Stimulated activated naive CD4-positive, alpha-beta T cell treated with Interleukin-2 at 50 U/mL for 16 hours (primary cell): ENCODE measurements around the gene CXADR.

Source experiments
- DNase-seq: peaks from one replicate; lab custom pipeline; 2025; lab: John Stamatoyannopoulos, UW

CXADR gene

GRCh38 chr21:17607684-17608083 is 94.8 kb downstream of the CXADR start:
- no peak for DNase-seq

- no peak for DNase-seq
These were observed 96.8 kb downstream of the CXADR start for GRCh38 chr21:17609681-17610080.

- no peak for DNase-seq
These were observed 98.1 kb downstream of the CXADR start for GRCh38 chr21:17610911-17611310.

GRCh38 chr21:17611414-17612022 is 98.7 kb downstream of the CXADR start:
- DNase-seq, result peak; percentile 80

GRCh38 chr21:17612023-17612564 is 99.3 kb downstream of the CXADR start:
- DNase-seq, result peak; percentile 12

DNA sequence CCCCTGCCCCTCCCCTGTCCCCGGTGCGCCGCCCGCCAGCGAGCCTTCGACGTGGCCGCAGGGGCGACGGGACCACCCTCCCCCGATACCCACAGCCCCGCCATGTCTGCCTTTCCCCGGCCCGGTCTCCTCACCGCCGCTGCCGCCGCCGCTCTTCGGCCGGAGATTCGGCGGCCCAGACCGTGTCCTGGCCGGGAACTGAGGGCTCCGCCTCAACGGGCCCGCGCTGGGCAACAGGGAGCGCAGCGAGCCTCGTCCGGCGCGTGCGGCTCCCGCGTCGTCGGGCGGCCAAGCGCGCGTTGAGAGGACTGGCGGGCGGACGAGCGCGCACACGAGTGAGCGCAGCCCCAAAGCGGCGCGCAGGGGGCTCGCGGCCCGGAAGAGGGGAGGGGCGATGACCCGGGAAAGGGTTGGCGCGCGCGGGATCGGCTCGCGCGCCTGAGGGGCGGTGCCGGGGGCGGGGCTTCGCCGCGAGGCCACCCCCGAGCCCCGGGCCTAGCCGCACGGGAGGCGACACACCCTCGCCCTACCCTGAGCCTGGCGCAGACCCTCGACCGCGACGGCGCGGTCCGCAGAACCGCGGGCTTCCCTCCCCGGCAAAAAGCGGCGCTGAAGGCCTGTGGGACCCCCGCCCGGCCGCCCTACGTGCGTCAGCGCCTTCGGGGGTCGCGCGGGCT is 99.9 kb downstream of the CXADR start, which contains the start of gene BTG3:
Gene BTG3, minus strand, starts transcription at position 337 of the 677 bp plus-strand sequence. CDS start 3,757 bp downstream, outside the sequence.
- DNase-seq, result peak; percentile 74

GRCh38 chr21:17613242-17613676 is 100.4 kb downstream of the CXADR start:
- DNase-seq, result no peak

DNA sequence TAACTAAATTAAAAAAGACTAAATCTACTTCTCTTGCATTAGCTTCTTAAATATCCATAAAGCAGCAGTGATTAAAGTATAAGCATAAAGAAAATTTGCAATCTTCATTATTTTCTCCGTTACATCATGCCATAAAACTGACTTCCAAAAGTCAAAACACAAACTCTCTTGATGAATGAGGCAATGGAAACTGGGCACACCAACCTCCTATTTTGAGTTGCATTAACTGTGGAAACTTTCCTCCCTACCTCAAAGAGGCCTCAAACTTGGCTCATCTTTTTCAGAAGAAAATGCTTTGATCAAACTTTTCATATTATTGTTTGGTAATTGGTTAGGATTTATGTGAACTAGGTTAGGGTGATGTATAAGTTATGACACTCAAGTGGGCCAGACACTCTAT is 104.0 kb downstream of the CXADR start:
- no peak for DNase-seq

DNA sequence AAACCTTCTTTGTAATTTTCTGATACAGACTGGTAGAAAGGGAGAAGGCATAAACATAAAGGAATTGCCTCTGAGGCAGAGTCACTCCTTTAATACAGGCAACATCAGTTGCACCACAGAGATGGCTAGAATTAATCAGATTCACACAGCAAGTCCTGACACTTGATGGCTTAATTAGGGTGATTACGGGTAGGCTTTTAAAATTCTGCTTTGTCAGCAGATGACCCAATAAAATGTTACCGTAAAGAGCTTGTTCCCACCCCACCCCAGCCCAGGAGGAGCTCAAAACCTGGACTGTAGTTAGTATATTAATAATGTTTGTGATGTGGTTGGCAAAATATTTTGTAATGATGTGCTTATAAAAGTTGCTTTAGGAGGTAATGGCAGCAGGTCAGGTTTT is 109.2 kb downstream of the CXADR start:
- no peak for DNase-seq

- DNase-seq, result no peak
These were observed 118.4 kb downstream of the CXADR start for GRCh38 chr21:17631195-17631594.

DNA sequence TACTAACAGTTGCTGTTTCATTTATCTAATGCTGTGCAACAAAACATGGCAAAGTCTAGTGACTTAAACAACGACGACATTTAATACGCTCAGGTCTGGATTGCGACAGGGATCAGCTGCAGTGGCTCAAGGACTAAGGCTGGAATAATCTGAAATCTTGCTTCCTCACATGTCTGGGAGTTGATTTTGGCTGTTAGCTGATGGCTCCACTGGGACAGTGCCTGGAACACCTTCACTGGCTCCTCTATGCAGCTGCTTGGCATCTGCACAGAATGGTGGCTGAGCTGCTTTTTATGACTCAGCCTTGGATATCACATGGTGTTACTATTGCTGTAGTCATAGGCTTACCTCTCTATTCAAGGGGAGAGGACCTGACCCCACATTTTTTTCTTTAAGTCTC is 123.9 kb downstream of the CXADR start:
- no peak for DNase-seq

DNA sequence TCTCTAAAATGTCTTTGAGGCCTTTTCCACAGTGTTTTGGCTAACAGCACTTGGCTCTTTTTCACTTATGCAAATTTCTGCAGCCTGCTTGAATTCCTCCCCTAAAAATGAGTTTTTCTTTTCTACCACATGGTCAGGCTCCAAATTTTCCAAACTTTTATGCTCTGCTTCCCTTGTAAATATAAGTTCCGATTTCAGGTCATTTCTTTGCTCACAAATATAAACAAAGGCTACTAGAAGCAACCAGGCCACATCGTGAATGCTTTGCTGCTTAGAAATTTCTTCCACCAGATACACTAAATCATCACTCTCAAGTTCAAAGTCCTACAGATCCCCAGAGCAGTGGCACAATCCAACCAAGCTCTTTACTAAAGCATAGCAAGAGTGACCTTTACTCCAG is 128.0 kb downstream of the CXADR start:
- DNase-seq, result no peak
